Vagina (tissue), 2 donors: ENCODE measurements around the gene CNGB1.

Experiments used
- POLR2A ChIP-seq, 2 donors: fragments of 450-650 bp; IDR thresholded peaks; one replicate each; pipeline ENCODE4 v1.6.1; 2017; ENCODE audit warnings: antibody characterized with exemption in 2 of 2, mild to moderate bottlenecking in 2 of 2, moderate library complexity in 2 of 2
- POLR2AphosphoS5 ChIP-seq, 2 donors: sonication (generic); formaldehyde crosslinking; IDR thresholded peaks; one replicate each; pipeline ENCODE4 v1.9.0; 2017; ENCODE audit warnings: antibody characterized with exemption in 2 of 2, mild to moderate bottlenecking in 2 of 2, low read depth in 1 of 2; ENCODE audit not compliant: insufficient read depth in 1 of 2
- TF ChIP-seq, protein P1 (sequence below), 3 experiments: fragments of 450-650 bp in 2 of 3; fragments of 200-600 bp in 1 of 3; sonication (generic) in 1 of 3; IDR thresholded peaks; one replicate each; pipeline ENCODE4 v1.5.1; 2017 to 2019; ENCODE audit warnings: antibody characterized with exemption in 3 of 3, mild to moderate bottlenecking in 2 of 3, moderate library complexity in 2 of 3

DNA sequence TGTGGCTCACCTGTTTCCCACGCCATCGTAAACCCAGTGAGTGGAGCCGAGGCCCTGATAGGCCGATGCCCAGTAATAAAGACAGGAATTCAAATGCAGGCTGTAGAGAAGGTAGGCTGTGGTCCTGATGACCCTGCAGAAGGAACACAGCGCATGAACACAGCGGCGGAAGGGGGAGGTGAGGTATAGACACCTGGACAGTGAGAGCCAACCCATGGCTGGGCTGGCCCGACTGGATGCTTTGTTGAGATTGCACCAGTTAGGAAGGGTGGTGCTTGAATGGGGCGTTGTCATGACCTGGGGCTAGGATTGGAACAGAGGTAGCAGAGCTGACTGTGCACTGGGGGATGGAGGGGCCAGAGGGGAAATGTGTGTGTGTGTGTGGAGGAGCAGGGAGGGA lies 59.2 kb downstream of the CNGB1 start:
- TF ChIP-seq, protein P1, sequence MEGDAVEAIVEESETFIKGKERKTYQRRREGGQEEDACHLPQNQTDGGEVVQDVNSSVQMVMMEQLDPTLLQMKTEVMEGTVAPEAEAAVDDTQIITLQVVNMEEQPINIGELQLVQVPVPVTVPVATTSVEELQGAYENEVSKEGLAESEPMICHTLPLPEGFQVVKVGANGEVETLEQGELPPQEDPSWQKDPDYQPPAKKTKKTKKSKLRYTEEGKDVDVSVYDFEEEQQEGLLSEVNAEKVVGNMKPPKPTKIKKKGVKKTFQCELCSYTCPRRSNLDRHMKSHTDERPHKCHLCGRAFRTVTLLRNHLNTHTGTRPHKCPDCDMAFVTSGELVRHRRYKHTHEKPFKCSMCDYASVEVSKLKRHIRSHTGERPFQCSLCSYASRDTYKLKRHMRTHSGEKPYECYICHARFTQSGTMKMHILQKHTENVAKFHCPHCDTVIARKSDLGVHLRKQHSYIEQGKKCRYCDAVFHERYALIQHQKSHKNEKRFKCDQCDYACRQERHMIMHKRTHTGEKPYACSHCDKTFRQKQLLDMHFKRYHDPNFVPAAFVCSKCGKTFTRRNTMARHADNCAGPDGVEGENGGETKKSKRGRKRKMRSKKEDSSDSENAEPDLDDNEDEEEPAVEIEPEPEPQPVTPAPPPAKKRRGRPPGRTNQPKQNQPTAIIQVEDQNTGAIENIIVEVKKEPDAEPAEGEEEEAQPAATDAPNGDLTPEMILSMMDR (IDR thresholded peaks at IDR 0.05): no peak
- TF ChIP-seq POLR2A (IDR thresholded peaks at IDR 0.05): no peak
- TF ChIP-seq POLR2AphosphoS5 (IDR thresholded peaks at IDR 0.05; ENCODE audit: insufficient read depth in 1 of 2, low read depth in 1 of 2): no peak
